ENCODE data around the gene GNB3. TPM values are rescaled to one million over a fixed set of nuclear protein-coding genes. Genes with fewer than 3 reads are reported as not detected.

Gene GNB3
- polyA plus RNA-seq, 6 donors from 2014 or later: not detected

DNA sequence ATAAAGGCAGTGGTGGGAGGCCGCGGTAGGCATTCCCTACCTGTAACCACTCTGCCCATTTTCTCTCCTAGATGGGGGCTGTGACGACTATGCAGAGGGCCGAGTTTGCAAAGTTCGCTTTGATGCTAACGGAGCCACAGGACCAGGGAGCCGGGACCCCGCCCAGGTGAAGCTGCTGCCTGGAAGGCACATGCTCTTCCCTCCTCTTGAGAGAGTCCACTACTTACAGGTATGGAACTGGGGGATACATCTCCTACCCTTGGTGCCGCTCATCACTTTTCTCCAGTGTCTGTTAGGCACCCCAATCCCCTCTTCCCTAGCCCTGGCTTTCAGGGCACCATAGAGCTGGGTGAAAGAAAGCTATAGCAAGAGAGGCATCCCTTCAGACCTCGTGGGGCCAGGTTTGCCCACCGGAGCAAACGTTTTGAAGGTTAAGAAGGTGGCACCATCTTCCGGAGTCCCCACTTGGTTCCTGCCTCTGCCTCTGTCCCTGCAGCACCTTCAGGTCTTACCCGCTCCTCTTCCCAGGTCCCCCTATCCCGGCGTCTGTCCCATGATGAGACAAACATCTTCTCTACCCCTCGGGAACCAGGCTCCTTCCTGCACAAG lies 14.5 kb upstream of the GNB3 start:
- Mint-ChIP-seq H3K27me3 (peaks cover 64 to 99% (median 96%) of the 10 kb centered on the region in 3 donors), H3K36me3 (peaks cover 0 to 21% of the 10 kb centered on the region in 2 donors), H3K9me3 (no peaks in the 10 kb centered on the region), H3K27ac (no peak overlapping the region), H3K4me1 (peaks cover 30 to 47% (median 38%) of the 10 kb centered on the region in 3 donors), H3K4me3 (peak overlapping the region in 2 of 8 donors; percentile 1 to 29)
- ATAC-seq (ENCODE audit: low read depth in 2 of 2) (no peak), DNase-seq (no peak)

DNA sequence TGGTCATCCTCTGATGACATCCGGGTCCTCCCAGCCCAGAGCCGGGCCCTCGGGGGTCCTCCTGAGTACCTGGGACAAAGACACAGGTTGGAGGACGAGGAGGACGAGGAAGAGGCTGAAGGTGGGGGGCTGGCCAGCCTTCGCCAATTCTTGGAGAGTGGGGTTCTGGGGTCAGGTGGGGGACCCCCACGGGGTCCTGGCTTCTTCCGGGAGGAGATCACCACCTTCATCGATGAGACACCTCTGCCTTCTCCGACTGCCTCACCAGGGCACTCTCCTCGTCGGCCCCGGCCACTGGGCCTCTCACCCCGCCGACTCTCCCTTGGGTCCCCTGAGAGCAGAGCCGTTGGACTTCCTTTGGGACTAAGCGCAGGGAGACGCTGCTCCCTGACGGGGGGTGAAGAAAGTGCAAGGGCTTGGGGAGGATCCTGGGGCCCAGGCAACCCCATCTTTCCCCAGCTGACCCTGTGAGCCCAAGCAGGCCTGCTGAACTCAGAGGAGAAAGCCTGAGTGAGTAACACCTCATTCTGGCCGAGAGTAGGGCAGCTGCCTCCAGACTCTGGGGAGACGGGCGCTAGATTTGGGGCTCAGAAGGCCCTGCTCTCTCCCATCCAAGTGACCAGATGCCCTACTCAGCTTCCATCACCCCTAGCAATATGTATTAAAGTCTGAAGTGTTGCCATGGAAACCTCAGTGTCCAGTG lies 13.8 kb upstream of the GNB3 start:
- H3K4me1 Mint-ChIP-seq: peaks cover 27 to 42% (median 35%) of the 10 kb centered on the region in 3 donors
- ATAC-seq (ENCODE audit: low read depth in 2 of 2): no peak
- peak overlapping the region in 7 of 8 donors; percentile 28 to 83 (median 71) for H3K4me3 Mint-ChIP-seq
- H3K27ac Mint-ChIP-seq: no peak overlapping the region
- H3K27me3 Mint-ChIP-seq: peaks cover 66 to 99% (median 98%) of the 10 kb centered on the region in 3 donors
- DNase-seq: no peak
- peaks cover 0 to 21% of the 10 kb centered on the region in 2 donors for H3K36me3 Mint-ChIP-seq
- no peaks in the 10 kb centered on the region for H3K9me3 Mint-ChIP-seq

- Mint-ChIP-seq H3K9me3 (no peaks in the 10 kb centered on the region), H3K4me1 (peaks cover 23 to 37% (median 32%) of the 10 kb centered on the region in 3 donors), H3K27me3 (peaks cover 70 to 98% (median 97%) of the 10 kb centered on the region in 3 donors), H3K36me3 (peaks cover 0 to 21% of the 10 kb centered on the region in 2 donors), H3K27ac (no peak overlapping the region), H3K4me3 (peak overlapping the region; percentile 28 to 83 (median 70))
- no peak for DNase-seq
- no peak for ATAC-seq (ENCODE audit: low read depth in 2 of 2)
Measured at GRCh38 chr12:6827437-6827911, 13.3 kb upstream of the GNB3 start.

DNA sequence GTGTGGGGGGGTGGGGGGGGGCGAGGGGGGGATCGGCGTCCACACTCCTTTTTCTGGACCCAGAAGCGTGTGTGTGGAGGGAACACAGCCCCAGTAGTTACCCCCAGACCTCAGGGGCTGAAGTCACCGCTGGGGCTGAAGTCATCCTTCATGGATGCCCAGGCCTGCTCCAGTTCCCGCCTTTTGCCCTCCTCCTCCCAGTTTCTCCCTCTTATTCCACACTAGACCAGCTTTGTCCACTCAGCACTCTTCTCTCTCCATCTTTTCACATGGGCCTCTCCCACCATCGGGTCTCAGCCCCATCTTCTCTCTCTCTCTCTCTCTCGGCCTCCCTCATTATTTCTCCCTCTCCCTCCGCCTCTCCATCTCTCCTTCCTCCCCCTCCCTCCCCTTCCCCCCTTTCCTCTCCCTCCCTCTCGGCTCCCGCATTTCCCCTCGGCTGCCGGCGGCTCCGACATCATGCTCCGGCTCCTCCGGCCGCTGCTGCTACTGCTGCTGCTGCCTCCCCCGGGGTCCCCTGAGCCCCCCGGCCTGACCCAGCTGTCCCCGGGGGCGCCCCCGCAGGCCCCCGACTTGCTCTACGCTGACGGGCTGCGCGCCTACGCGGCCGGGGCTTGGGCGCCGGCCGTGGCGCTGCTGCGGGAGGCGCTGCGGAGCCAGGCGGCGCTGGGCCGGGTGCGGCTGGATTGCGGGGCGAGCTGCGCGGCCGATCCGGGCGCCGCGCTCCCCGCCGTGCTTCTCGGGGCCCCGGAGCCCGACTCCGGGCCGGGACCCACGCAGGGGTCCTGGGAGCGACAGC lies 12.5 kb upstream of the GNB3 start, which contains the start of gene P3H3:
Gene P3H3 (plus strand): TSS at position 426 of the 799 bp plus-strand sequence. CDS start 34 bp downstream, at position 460.
- DNase-seq: no peak
- ATAC-seq (ENCODE audit: low read depth in 2 of 2): peak; percentile 32 to 45
- H3K4me1 Mint-ChIP-seq: peaks cover 20 to 34% (median 32%) of the 10 kb centered on the region in 3 donors
- peak within 1 kb of the TSS; percentile 75 to 94 (median 90) for H3K4me3 Mint-ChIP-seq
- peak within 1 kb of the TSS in 3 of 6 donors; percentile 44 to 79 (median 52) for H3K27ac Mint-ChIP-seq
- peaks cover 66 to 91% (median 91%) of the 10 kb centered on the region in 3 donors for H3K27me3 Mint-ChIP-seq
- H3K9me3 Mint-ChIP-seq: no peaks in the 10 kb centered on the region
- H3K36me3 Mint-ChIP-seq: peaks cover 0 to 21% of the 10 kb centered on the region in 2 donors

DNA sequence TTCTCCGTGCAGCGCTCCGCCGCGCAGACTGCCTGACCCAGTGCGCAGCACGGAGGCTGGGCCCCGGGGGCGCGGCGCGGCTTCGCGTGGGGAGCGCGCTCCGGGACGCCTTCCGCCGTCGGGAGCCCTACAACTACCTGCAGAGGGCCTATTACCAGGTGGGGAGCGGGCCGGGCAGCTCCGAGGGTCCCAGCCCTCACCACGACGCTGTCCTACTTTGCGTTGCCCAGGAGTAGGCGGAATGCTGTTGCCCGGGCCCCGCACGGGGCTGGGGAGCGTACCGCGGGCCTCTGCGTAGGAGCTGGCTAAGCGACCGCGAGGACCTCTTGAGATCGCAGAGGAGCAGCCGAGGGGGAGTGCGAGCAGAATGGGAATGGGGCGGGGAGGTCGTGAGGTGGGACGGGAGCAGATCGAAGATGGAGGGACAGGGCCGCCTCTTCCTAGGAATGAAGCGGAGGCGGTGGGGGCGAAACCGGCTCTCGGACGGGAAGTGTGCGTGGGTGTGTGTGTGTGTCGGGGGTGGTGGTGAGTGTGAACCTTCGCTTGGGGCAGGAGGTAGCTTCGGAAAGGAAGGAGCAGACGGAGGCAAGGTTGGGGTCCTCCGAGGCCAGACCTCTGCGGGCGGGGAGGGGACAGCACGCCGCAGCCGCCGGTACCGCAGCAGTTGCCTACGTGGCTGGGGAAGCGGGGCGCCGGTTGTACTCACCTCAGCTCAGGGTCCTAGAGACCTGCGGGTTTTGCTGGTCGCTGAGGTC lies 11.8 kb upstream of the GNB3 start:
- H3K9me3 Mint-ChIP-seq: no peaks in the 10 kb centered on the region
- H3K27me3 Mint-ChIP-seq: peaks cover 67 to 90% (median 83%) of the 10 kb centered on the region in 3 donors
- peak; percentile 58 to 60 for ATAC-seq (ENCODE audit: low read depth in 2 of 2)
- H3K27ac Mint-ChIP-seq: peak overlapping the region in 2 of 6 donors; percentile 52 to 79
- H3K4me1 Mint-ChIP-seq: peaks cover 20 to 34% (median 32%) of the 10 kb centered on the region in 3 donors
- DNase-seq: peak; percentile 23
- H3K4me3 Mint-ChIP-seq: peak overlapping the region; percentile 75 to 94 (median 90)
- H3K36me3 Mint-ChIP-seq: peaks cover 0 to 21% of the 10 kb centered on the region in 2 donors

DNA sequence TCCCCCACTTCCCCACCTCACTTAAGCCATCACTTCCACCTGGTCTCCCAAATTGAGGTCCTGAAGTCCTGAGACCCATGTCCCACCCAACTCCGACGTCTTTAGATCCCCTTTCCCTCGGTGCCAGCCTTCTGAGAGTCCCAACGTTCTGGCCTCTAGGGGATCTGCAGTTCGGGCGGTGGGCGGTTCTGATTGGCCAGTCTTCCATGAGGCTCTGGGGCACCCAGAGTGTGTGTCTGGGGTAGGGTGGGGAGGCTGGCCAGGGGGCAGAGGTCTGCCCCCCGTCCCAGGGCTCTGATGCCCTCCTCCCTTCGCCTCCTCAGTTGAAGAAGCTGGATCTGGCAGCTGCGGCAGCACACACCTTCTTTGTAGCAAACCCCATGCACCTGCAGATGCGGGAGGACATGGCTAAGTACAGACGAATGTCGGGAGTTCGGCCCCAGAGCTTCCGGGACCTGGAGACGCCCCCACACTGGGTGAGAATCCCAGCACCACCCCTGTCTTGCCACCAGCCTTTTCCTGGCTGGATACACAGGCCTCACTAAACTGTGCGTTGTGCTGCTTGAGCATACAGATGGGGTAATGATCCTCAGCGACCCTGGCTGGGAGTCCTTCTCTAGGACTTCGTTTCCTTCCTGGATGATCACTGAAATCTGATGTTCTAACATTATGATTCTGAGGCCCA lies 11.0 kb upstream of the GNB3 start:
- no peak for DNase-seq
- no peak for ATAC-seq (ENCODE audit: low read depth in 2 of 2)
- H3K27me3 Mint-ChIP-seq: peaks cover 67 to 85% (median 83%) of the 10 kb centered on the region in 3 donors
- no peak overlapping the region for H3K27ac Mint-ChIP-seq
- peak overlapping the region; percentile 75 to 94 (median 90) for H3K4me3 Mint-ChIP-seq
- peaks cover 20 to 34% (median 34%) of the 10 kb centered on the region in 3 donors for H3K4me1 Mint-ChIP-seq
- H3K9me3 Mint-ChIP-seq: no peaks in the 10 kb centered on the region
- peaks cover 0 to 21% of the 10 kb centered on the region in 2 donors for H3K36me3 Mint-ChIP-seq

DNA sequence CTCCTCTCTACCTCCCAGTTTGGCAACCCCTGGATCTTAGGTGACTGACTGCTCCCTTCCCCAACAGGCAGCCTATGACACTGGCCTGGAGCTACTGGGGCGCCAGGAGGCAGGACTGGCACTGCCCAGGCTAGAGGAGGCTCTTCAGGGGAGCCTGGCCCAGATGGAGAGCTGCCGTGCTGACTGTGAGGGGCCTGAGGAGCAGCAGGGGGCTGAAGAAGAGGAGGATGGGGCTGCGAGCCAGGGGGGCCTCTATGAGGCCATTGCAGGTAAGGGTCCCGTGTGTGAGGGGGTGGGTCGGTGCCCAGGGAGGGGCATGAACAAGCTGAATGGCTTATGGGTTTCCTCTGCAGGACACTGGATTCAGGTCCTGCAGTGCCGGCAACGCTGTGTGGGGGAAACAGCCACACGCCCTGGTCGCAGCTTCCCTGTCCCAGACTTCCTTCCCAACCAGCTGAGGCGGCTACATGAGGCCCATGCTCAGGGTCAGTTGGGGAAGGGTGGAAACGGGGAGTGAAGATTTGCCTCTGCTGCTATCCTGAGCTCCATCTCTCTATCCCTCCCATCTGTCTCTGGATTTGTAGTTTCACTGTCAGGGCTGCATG lies 10.3 kb upstream of the GNB3 start:
- no peak for DNase-seq
- no peaks in the 10 kb centered on the region for H3K9me3 Mint-ChIP-seq
- ATAC-seq (ENCODE audit: low read depth in 2 of 2): no peak
- H3K4me1 Mint-ChIP-seq: peaks cover 19 to 30% (median 27%) of the 10 kb centered on the region in 3 donors
- no peak overlapping the region for H3K27ac Mint-ChIP-seq
- H3K36me3 Mint-ChIP-seq: peaks cover 0 to 15% of the 10 kb centered on the region in 2 donors
- peaks cover 60 to 82% (median 77%) of the 10 kb centered on the region in 3 donors for H3K27me3 Mint-ChIP-seq
- peak overlapping the region in 7 of 8 donors; percentile 13 to 90 (median 75) for H3K4me3 Mint-ChIP-seq

- Mint-ChIP-seq H3K9me3 (no peaks in the 10 kb centered on the region), H3K4me3 (peak overlapping the region in 6 of 8 donors; percentile 2 to 80 (median 14)), H3K4me1 (peaks cover 22 to 30% (median 27%) of the 10 kb centered on the region in 3 donors), H3K36me3 (peaks cover 0 to 13% of the 10 kb centered on the region in 2 donors), H3K27ac (peak overlapping the region in 1 of 6 donors; percentile 72), H3K27me3 (peaks cover 57 to 76% (median 70%) of the 10 kb centered on the region in 3 donors)
- ATAC-seq (ENCODE audit: low read depth in 2 of 2): no peak
- no peak for DNase-seq
Measured at GRCh38 chr12:6830999-6831398, 9.7 kb upstream of the GNB3 start.

GRCh38 chr12:6831450-6831995 lies 9.2 kb upstream of the GNB3 start:
- H3K9me3 Mint-ChIP-seq: no peaks in the 10 kb centered on the region
- peaks cover 53 to 71% (median 65%) of the 10 kb centered on the region in 3 donors for H3K27me3 Mint-ChIP-seq
- H3K27ac Mint-ChIP-seq: peak overlapping the region in 1 of 6 donors; percentile 54
- ATAC-seq (ENCODE audit: low read depth in 2 of 2) (no peak), DNase-seq (no peak)
- H3K4me3 Mint-ChIP-seq: peak overlapping the region in 2 of 8 donors; percentile 11 to 75
- peaks cover 0 to 13% of the 10 kb centered on the region in 2 donors for H3K36me3 Mint-ChIP-seq
- peaks cover 25 to 30% (median 27%) of the 10 kb centered on the region in 3 donors for H3K4me1 Mint-ChIP-seq

DNA sequence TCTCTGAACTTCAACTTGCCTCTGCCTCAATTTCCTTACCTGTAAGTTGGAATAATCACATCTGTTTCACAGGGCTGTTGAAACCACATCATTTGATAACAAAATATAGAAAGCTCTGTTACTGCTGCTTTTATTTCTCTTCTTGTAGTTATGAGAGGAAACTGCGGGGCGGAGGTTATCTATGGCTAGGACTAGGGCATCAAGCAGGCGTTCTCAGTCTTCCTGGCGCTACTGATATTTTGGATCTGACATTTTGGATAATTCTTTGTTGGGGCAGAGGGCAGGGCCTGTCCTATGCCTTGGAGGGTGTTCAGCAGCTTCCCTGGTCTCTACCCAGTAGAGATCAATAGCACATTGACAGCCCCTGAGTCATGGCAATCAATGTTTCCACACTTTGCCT lies 8.6 kb upstream of the GNB3 start:
- ATAC-seq (ENCODE audit: low read depth in 2 of 2) (no peak), DNase-seq (no peak)
- H3K27ac Mint-ChIP-seq: no peak overlapping the region
- peaks cover 49 to 69% (median 59%) of the 10 kb centered on the region in 3 donors for H3K27me3 Mint-ChIP-seq
- peaks cover 24 to 26% (median 24%) of the 10 kb centered on the region in 3 donors for H3K4me1 Mint-ChIP-seq
- H3K36me3 Mint-ChIP-seq: peaks cover 0 to 10% of the 10 kb centered on the region in 2 donors
- no peaks in the 10 kb centered on the region for H3K9me3 Mint-ChIP-seq
- H3K4me3 Mint-ChIP-seq: no peak overlapping the region

GRCh38 chr12:6833189-6833890 lies 7.4 kb upstream of the GNB3 start:
- Mint-ChIP-seq H3K4me3 (no peak overlapping the region), H3K9me3 (no peaks in the 10 kb centered on the region), H3K27me3 (peaks cover 40 to 59% (median 47%) of the 10 kb centered on the region in 3 donors), H3K4me1 (peaks cover 15 to 16% (median 16%) of the 10 kb centered on the region in 3 donors), H3K27ac (no peak overlapping the region), H3K36me3 (no peaks in the 10 kb centered on the region)
- DNase-seq: no peak
- ATAC-seq (ENCODE audit: low read depth in 2 of 2): no peak
